GM08714 (cell line): Measurements from ENCODE around the gene UBR4.
"Not testable (repeated sequence)": the region's sequence is repeated elsewhere in the genome, so short reads cannot be mapped to it uniquely, and the experiment has no call there.

Source experiments
- H3K4me3 ChIP-seq: fragments of 200-500 bp; sonication (Bioruptor generic); 2 replicates; pipeline ENCODE4 v1.5.1; 2014; ENCODE audit warnings: mild to moderate bottlenecking, low read length, inconsistent platforms
- ZNF274 ChIP-seq: IDR thresholded peaks from 2 replicates; pipeline ENCODE4 v1.6.1; 2012; ENCODE audit warnings: mild to moderate bottlenecking, low read depth, low read length

Gene UBR4

DNA sequence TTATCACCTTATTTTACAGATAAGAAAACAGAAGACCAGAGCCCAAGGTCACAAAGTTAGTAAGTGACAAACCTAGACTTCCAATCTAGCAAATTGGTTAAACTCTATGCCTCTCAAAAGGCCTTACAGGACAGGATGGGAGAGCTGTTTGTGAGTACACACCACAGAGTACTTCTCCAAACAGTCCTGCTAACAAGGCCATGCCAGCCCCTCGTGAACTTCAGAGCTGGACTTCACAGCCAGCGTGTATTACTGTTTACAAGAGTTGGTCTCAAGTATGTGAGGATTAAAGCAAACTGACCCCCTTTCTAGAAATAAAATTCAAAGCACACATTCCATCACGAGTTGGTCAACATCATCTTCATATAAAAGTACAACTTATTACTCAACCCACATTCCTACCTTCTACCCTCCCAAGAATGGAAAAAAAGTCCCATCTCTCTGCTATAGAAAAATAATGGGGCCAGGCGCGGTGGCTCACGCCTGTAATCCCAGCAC is 19.8 kb upstream of the UBR4 start:
- no peak overlapping the region for H3K4me3 ChIP-seq
- no peak for TF ChIP-seq ZNF274

GRCh38 chr1:19229229-19229628 is 19.2 kb upstream of the UBR4 start:
- no peak overlapping the region for H3K4me3 ChIP-seq
- no peak for TF ChIP-seq ZNF274

- H3K4me3 ChIP-seq: no peak overlapping the region
- TF ChIP-seq ZNF274: no peak
These were observed 13.1 kb upstream of the UBR4 start for GRCh38 chr1:19222979-19223824.

DNA sequence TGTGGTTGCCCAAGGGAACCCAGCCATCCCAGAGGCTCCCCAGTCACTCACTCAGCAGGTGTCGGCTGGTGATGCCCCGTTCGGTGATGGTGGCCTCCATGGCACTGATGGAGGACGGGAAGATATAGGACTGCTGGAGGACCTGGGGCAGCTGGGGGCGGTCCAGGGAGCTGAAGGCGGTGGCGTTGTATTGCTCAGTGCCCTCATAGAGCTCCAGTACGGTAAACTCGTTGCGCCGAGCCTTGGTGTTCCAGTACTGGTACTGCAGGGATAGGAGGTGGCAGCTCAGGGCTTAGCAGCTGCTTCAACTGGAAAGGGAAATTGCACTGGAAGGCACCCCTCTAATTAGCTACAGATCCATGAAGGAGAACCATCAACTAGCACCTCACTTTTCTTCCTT is 12.5 kb upstream of the UBR4 start:
- no peak overlapping the region for H3K4me3 ChIP-seq
- TF ChIP-seq ZNF274: no peak

- no peak for TF ChIP-seq ZNF274
These were observed 10.9 kb upstream of the UBR4 start for GRCh38 chr1:19220991-19221390.

GRCh38 chr1:19220080-19220846 is 10.2 kb upstream of the UBR4 start:
- no peak for TF ChIP-seq ZNF274
- no peak overlapping the region for H3K4me3 ChIP-seq

More at GRCh38 chr1:19220991-19221390, 10.9 kb upstream of the UBR4 start:
- no peak overlapping the region for H3K4me3 ChIP-seq

DNA sequence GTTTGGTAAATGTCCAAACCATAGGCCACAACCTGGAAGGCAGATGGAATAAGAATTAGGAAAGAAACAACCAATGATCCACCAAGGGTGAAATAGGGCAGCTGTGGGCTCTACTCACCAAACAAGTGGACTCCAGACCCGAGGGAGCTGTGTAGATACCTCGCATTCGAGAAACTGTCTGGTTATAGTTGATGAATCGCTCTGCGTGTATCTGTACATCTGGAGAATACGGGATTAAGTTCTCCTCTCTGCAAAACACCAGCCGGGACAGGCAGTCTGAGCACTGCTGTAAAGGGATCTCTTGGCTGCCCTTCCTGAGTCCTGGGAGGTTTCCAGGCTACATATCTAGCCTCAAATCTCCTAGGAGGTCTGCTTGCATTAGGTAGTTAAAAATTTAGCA is 9.4 kb upstream of the UBR4 start:
- no peak overlapping the region for H3K4me3 ChIP-seq
- TF ChIP-seq ZNF274: no peak

DNA sequence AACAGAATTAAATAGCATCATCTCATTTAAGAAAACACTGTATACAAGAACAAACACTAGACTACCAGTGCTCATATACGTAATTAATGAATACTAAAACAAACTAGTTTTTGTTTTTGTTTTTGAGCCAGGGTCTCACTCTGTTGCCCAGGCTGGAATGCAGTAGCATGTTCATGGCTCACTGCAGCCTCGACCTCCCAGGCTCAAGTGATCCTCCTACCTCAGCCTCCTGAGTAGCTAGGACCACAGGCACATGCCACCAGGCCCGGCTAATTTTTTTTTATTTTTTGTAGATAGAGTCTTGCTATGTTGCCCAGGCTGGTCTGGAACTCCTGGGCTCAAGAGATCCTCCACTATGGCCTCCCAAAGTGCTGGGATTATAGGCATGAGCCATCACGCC is 6.5 kb upstream of the UBR4 start:
- not testable (repeated sequence) for H3K4me3 ChIP-seq

DNA sequence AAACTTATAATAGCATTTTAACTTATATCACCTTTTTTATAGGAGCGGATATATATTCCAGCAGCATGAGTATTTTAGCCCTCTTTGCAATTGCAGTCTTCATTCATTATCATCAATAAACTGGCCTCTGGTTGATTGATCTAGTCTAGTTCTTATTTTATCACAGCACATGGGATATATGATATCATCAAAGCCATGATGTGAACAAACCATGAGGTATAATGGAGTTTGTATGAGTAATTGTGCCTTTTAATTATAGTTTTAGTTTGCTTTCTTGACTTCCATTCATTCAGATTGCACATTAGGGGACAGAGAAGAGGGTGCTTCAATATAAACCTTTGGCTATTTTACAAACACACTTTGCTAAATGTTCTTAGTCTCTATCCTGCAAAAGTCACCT is 3.5 kb upstream of the UBR4 start:
- no peak for TF ChIP-seq ZNF274
- H3K4me3 ChIP-seq: no peak overlapping the region

DNA sequence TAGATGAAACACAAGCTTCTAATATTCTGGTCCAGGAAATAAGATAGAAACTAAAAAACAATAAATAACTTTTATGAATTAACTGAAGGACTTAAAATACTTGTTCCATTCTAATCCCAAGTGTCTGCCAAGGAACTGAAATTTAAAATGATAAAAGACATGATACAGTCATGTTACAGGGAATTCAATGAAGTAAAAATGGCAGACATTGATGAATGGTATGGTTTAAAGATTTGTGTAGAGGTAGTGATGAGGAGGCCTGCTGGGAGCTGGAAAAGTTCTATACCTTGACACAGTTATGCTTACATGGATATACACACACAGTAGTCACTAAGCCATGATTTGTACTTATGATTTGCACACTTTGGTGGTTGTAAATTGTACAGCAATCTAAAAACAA is 2.1 kb upstream of the UBR4 start:
- TF ChIP-seq ZNF274: no peak

DNA sequence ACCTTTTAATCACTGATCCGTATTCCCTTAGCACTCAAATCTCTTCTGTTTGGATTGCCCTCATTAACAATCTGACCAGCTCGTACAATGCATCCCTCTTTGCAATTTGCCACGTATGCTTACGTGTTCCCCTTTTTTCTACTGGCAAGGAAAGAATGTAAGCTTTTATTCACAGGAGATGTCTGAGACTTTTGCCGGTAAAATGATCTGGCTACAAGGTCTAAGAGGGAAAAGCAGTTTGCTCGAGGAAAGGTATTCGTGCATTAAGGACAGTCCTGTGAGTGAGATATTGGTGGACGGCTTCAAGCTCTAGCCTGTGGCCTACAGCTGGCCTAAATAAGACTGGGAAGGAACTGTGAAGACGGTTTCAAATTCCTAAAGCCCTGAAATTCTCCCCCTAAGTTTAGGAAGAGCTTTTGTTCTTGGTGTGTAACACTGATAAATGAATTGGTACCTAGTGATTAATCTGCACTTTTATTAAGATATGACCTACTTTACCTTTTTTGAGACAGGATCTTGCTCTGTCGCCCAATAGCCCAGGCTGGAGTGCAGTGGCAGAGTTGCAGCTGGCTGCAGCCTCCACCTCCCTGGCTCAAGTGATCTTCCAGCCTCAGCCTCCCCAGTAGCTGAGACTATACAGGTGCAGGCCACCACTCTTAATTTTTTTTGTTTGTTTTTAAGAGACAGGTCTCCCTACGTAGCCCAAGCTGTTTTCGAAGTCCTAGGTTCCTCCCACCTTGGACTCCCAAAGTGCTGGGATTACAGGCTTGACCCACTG is 895 bp upstream of the UBR4 start:
- peak overlapping the region; percentile 81 for H3K4me3 ChIP-seq
- no peak for TF ChIP-seq ZNF274

More for the DNA sequence above, 2.1 kb upstream of the UBR4 start:
- H3K4me3 ChIP-seq: no peak overlapping the region; the same call in 1 of the 2 replicates

DNA sequence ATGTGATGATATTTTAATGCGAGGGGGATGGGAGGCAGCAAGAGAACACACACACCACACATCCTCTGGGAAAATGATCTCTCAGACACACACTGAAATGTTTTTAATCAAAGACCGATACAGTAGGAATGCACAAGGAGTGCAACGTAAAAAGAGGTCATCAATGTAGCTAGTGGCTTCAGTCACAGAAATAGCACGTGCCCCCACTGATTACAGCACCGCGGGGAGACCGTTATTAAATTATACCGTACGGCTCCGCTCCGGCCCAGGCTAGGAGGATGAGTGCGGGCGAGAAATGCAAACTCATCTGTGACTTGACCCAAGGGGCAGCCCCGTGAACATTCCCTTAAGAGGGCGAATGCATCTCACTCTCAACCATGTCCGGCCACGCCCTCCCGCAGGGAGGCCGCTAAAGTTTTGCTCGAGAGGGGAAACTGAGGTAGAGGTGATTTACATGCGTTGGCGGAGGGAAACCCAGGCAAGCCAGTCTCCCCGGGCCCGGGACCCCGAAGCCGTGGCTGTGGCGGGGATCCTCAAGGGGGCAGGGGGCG is 552 bp downstream of the UBR4 start:
- peak overlapping the region; percentile 81 for H3K4me3 ChIP-seq
- no peak for TF ChIP-seq ZNF274

- peak overlapping the region; percentile 81 for H3K4me3 ChIP-seq
- TF ChIP-seq ZNF274: no peak
These were observed 1.2 kb downstream of the UBR4 start for GRCh38 chr1:19208710-19209438.
